ENCODE data around the gene WASHC4. TPM values are rescaled to one million over a fixed set of nuclear protein-coding genes. Genes with fewer than 3 reads are reported as not detected.

The WASHC4 gene
- total RNA-seq, 3 donors from 2014 or later = 21.2 to 25.7 (median 22.7) TPM

GRCh38 chr12:105201299-105201698 is 93.8 kb downstream of the WASHC4 start:
- ATAC-seq (no peak), DNase-seq (no peak)
- H3K4me1 Mint-ChIP-seq (ENCODE audit: low read depth) = peaks cover 7% of the 10 kb centered on the region
- H3K9me3 Mint-ChIP-seq = no peaks in the 10 kb centered on the region
- no peak overlapping the region for H3K4me3 Mint-ChIP-seq
- peaks cover 33% of the 10 kb centered on the region for H3K36me3 Mint-ChIP-seq (ENCODE audit: insufficient read depth)
- H3K27me3 Mint-ChIP-seq (ENCODE audit: low read depth) = no peaks in the 10 kb centered on the region

DNA sequence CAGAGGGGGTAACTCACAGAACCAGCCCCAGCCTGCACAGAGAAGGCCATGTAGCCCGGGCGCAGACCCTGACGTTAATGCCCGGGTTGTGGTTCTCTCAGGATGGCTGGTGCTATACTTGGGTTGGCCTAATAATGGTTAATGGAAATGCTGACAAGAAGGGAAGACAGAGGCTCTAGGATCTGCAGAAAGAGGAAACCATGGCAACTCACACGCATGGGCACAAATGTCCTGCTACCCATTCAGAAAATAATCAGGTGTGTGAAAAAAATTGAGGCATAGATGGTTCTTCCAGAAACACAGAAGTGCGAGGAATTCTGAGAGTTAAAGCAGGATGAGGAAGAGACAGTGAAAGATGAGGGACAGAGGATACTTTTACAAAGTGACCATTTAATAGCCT is 94.7 kb downstream of the WASHC4 start:
- H3K4me1 Mint-ChIP-seq (ENCODE audit: low read depth) = peaks cover 7% of the 10 kb centered on the region
- H3K27me3 Mint-ChIP-seq (ENCODE audit: low read depth) = no peaks in the 10 kb centered on the region
- no peak overlapping the region for H3K4me3 Mint-ChIP-seq
- peaks cover 36% of the 10 kb centered on the region for H3K36me3 Mint-ChIP-seq (ENCODE audit: insufficient read depth)
- no peaks in the 10 kb centered on the region for H3K9me3 Mint-ChIP-seq
- ATAC-seq (no peak), DNase-seq (no peak)

DNA sequence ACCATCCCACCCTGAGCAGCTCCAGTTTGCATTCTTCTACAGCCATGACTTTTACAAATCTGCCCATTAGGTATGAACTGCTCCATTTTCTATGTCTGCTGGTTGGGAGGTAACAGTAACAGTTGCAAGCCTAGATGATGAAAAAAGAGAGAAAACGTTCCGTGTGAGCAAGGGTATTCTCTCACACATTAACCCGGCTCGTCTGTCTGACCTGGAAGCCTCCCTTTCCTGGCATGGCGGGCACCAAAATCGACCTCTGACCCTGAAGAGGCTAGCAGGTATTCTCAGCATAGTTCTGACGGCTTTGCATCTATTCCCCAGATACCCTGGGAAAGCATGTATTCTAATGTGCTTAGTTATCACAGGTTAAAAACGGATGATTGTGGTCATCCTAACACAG is 96.6 kb downstream of the WASHC4 start:
- Mint-ChIP-seq H3K36me3 (ENCODE audit: insufficient read depth) (peaks cover 43% of the 10 kb centered on the region), H3K4me1 (ENCODE audit: low read depth) (peaks cover 7% of the 10 kb centered on the region), H3K27me3 (ENCODE audit: low read depth) (no peaks in the 10 kb centered on the region), H3K4me3 (no peak overlapping the region), H3K9me3 (no peaks in the 10 kb centered on the region)
- DNase-seq (no peak), ATAC-seq (no peak)

- ATAC-seq (peak; percentile 66 to 70), DNase-seq (no peak)
- Mint-ChIP-seq H3K36me3 (ENCODE audit: insufficient read depth) (peaks cover 44% of the 10 kb centered on the region), H3K4me3 (no peak overlapping the region), H3K27me3 (ENCODE audit: low read depth) (no peaks in the 10 kb centered on the region), H3K4me1 (ENCODE audit: low read depth) (peaks cover 7% of the 10 kb centered on the region), H3K9me3 (no peaks in the 10 kb centered on the region)
These were observed 97.4 kb downstream of the WASHC4 start for GRCh38 chr12:105204916-105205315.

DNA sequence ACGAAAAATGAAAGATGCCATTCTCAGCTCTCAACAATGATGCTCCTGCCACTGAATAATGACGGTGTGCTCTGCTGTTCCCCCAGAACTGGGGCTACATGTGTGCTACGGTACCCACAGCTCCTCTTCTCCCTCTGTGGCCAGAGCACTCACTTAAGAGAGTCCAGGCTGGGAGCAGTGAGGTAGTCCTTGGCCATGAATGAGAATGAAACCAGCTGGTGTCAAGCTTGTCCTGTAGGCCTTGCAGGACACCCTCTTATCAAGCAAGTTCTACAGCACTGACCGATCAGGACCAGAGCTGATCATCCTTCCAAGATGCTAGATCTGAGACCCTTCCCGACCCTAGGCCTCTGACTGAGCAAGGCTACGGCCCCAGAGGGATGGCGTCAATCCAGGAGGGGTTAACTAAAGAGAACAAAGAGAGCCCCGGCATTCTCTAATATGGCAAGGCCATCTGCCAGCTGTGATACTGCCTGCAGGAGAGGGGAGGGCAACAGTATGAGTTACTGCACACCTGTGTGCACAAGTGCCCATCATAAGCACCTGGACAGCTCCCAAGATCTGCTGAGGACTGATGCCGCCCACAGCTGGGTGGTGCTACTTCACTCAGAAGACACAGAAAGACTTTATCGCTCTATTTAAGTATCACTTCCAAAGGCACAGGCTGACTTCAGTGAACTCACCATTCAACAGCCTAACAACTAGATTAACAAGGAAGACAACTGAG is 98.0 kb downstream of the WASHC4 start:
- peaks cover 7% of the 10 kb centered on the region for H3K4me1 Mint-ChIP-seq (ENCODE audit: low read depth)
- H3K4me3 Mint-ChIP-seq = no peak overlapping the region
- ATAC-seq (no peak), DNase-seq (no peak)
- H3K9me3 Mint-ChIP-seq = no peaks in the 10 kb centered on the region
- peaks cover 44% of the 10 kb centered on the region for H3K36me3 Mint-ChIP-seq (ENCODE audit: insufficient read depth)
- no peaks in the 10 kb centered on the region for H3K27me3 Mint-ChIP-seq (ENCODE audit: low read depth)

- DNase-seq (no peak), ATAC-seq (no peak)
- H3K4me1 Mint-ChIP-seq (ENCODE audit: low read depth) = peaks cover 7% of the 10 kb centered on the region
- peaks cover 50% of the 10 kb centered on the region for H3K36me3 Mint-ChIP-seq (ENCODE audit: insufficient read depth)
- no peak overlapping the region for H3K4me3 Mint-ChIP-seq
- no peaks in the 10 kb centered on the region for H3K9me3 Mint-ChIP-seq
- H3K27me3 Mint-ChIP-seq (ENCODE audit: low read depth) = no peaks in the 10 kb centered on the region
These were observed 99.3 kb downstream of the WASHC4 start for GRCh38 chr12:105206686-105207374.

DNA sequence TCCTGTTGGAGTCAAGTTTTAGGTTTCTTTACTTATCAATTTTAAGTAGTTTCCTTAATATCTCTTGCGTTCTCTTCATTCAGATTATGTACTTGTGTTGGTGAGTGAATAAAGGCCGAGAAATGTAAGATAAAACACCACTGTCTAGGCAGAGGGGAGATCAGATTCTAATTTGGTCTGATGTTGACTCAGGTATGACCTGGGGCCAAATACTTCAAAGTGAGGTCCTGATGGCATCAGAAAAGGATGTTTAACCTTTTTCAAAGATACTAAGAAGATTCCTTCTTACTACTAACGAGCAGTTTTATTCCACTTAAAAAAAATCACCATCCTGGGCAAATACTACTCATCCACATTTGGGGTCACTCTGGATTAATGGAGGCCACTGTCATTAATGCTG is 101.6 kb downstream of the WASHC4 start:
- no peak for DNase-seq
- Mint-ChIP-seq H3K4me1 (ENCODE audit: low read depth) (peaks cover 7% of the 10 kb centered on the region), H3K27me3 (ENCODE audit: low read depth) (no peaks in the 10 kb centered on the region), H3K9me3 (no peaks in the 10 kb centered on the region), H3K4me3 (no peak overlapping the region), H3K36me3 (ENCODE audit: insufficient read depth) (peaks cover 45% of the 10 kb centered on the region)
- no peak for ATAC-seq

DNA sequence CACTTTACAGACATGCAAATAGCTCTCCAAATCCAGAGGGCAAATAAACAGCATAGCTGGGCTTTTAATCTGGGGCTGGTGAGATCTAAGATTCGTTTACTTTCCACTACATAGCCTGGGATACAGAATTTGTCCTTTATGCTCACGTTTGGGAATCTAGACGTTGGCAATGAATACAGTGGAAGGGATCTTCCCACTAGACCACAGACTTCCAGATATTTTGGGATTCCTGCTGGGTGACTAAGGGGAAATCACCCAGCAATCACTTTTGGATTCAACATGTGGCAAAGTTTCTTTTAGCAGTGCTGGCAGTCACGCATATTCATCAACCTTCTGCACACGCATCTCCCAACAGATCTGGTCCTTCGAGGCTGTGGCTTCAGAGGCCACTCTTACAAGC is 104.9 kb downstream of the WASHC4 start:
- Mint-ChIP-seq H3K4me1 (ENCODE audit: low read depth) (no peaks in the 10 kb centered on the region), H3K36me3 (ENCODE audit: insufficient read depth) (peaks cover 37% of the 10 kb centered on the region), H3K9me3 (no peaks in the 10 kb centered on the region), H3K27me3 (ENCODE audit: low read depth) (no peaks in the 10 kb centered on the region), H3K4me3 (no peak overlapping the region)
- DNase-seq = no peak
- ATAC-seq = no peak

DNA sequence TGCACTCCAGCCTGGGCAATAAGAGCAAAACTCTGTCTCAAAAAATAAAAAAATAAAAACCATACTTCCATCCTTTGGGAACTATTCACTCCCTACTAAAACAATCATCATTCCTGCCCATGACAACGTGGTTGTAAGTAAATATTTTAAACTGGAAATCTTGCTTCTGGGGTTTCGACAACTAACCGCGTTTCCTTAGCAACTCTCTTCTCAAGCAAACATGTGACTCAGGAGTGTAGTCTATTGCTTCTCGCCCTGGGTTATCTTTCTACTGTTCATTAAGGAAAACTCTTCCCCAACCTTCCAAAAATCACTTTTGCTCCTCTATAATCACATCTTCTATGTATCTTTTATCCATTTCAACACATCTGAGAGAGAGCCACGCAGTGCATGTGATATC is 106.6 kb downstream of the WASHC4 start:
- DNase-seq = no peak
- Mint-ChIP-seq H3K4me1 (ENCODE audit: low read depth) (no peaks in the 10 kb centered on the region), H3K27me3 (ENCODE audit: low read depth) (no peaks in the 10 kb centered on the region), H3K36me3 (ENCODE audit: insufficient read depth) (peaks cover 30% of the 10 kb centered on the region), H3K4me3 (no peak overlapping the region), H3K9me3 (no peaks in the 10 kb centered on the region)
- ATAC-seq = no peak

- ATAC-seq (no peak), DNase-seq (no peak)
- Mint-ChIP-seq H3K27me3 (ENCODE audit: low read depth) (no peaks in the 10 kb centered on the region), H3K4me1 (ENCODE audit: low read depth) (no peaks in the 10 kb centered on the region), H3K4me3 (no peak overlapping the region), H3K9me3 (no peaks in the 10 kb centered on the region), H3K36me3 (ENCODE audit: insufficient read depth) (peaks cover 29% of the 10 kb centered on the region)
These were observed 107.3 kb downstream of the WASHC4 start for GRCh38 chr12:105214670-105215375.

DNA sequence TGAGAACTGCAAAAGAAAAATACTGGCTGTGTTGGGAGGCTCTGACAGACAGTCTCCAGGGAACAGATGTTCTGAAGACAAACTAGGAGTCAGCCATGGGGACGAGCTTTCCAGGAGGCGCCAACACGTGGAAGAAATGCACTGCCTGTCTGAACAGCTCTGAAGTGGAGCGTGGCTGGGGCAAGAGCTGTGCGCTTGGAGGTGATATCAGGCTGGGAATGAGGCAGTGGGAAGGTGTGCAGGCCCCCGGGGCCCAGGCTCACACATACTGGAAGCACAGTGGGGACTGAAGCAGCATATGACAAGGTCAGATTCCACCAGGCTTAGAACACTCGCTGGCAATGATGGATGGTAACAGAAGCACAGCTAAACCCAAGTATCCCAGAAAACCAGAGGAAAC is 110.9 kb downstream of the WASHC4 start:
- no peak for ATAC-seq
- no peak overlapping the region for H3K4me3 Mint-ChIP-seq
- no peak for DNase-seq
- no peaks in the 10 kb centered on the region for H3K27me3 Mint-ChIP-seq (ENCODE audit: low read depth)
- H3K4me1 Mint-ChIP-seq (ENCODE audit: low read depth) = no peaks in the 10 kb centered on the region
- peaks cover 39% of the 10 kb centered on the region for H3K36me3 Mint-ChIP-seq (ENCODE audit: insufficient read depth)
- H3K9me3 Mint-ChIP-seq = no peaks in the 10 kb centered on the region

Other genes with a start within 250 kb of the WASHC4 start
- gene SLC41A2, start 149.4 kb upstream of the WASHC4 start, total RNA-seq = 1 to 10 TPM; 4.3 to 8.3 (median 6.3) TPM
- gene NOPCHAP1, start 121.4 kb upstream of the WASHC4 start, total RNA-seq = 10 to 100 TPM; 36.8 to 39.0 (median 38.8) TPM
- gene ALDH1L2, start 23.3 kb upstream of the WASHC4 start, total RNA-seq = under 1 TPM; 0.29 to 0.81 (median 0.35) TPM
- gene APPL2, start 128.4 kb downstream of the WASHC4 start, total RNA-seq = 1 to 10 TPM; 7.8 to 8.6 (median 8.0) TPM
- gene C12orf75, start 223.0 kb downstream of the WASHC4 start, total RNA-seq = 10 to 100 TPM; 10.1 to 11.0 (median 10.7) TPM

Measured in activated T-cell treated with anti-CD3 and anti-CD28 coated beads, Interleukin-2, amount 50 U/mL, for 4 hours (primary cell).